ENCODE results near the gene STX18. TPM values are rescaled to one million over a fixed set of nuclear protein-coding genes. Genes with fewer than 3 reads are reported as not detected.

STX18 gene
- total RNA-seq, 2 donors from 2014 or later = 24.1 to 33.5 TPM

DNA sequence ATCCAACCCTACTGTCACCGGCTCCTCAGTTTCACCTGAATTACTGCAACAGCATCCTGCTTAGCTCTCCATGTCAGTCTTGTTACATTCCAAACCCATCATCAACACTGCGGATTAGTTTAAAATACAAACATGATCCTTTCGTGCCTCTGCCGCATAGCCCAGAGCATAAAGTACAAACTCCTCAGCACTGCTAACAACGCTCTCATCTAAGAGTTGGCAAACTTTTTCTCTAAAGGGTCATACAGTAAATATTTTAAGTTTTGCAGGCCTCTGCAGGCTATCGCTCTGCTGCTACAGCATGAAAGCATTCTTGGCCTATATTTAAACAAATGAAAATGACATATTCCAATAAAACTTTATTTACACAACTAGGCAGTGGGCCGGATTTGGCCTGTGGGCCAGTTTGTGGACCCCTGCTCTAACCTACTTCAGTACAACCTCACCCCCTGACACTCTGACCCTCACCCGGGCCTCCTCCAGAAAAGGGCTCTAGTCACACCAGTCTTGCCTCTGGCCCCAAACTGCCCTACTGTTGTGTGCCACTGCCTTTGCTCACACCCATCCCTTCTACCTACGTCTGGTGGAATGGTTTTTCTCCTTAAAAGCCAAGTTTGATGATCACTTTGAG lies 7.2 kb downstream of the STX18 start:
- 68% methylated on average over 9 of the region's 9 CpGs for WGBS
- no peaks in the 10 kb centered on the region for H3K36me3 ChIP-seq
- no peak for TF ChIP-seq POLR2AphosphoS5 (IDR thresholded peaks at IDR 0.05)
- TF ChIP-seq POLR2A (IDR thresholded peaks at IDR 0.05) = no peak
- TF ChIP-seq, protein P1, sequence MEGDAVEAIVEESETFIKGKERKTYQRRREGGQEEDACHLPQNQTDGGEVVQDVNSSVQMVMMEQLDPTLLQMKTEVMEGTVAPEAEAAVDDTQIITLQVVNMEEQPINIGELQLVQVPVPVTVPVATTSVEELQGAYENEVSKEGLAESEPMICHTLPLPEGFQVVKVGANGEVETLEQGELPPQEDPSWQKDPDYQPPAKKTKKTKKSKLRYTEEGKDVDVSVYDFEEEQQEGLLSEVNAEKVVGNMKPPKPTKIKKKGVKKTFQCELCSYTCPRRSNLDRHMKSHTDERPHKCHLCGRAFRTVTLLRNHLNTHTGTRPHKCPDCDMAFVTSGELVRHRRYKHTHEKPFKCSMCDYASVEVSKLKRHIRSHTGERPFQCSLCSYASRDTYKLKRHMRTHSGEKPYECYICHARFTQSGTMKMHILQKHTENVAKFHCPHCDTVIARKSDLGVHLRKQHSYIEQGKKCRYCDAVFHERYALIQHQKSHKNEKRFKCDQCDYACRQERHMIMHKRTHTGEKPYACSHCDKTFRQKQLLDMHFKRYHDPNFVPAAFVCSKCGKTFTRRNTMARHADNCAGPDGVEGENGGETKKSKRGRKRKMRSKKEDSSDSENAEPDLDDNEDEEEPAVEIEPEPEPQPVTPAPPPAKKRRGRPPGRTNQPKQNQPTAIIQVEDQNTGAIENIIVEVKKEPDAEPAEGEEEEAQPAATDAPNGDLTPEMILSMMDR (IDR thresholded peaks at IDR 0.05) = no peak
- no peaks in the 10 kb centered on the region for H3K9me3 ChIP-seq
- DNase-seq (ENCODE audit: low spot score) = no peak
- intact Hi-C loops (cut with DNase I) = no loop called here
- H3K4me3 ChIP-seq = no peak overlapping the region
- no peaks in the 10 kb centered on the region for H3K4me1 ChIP-seq (replicated peaks)
- H3K27ac ChIP-seq = no peak overlapping the region
- no peaks in the 10 kb centered on the region for H3K27me3 ChIP-seq (replicated peaks; ENCODE audit: insufficient read depth)

DNA sequence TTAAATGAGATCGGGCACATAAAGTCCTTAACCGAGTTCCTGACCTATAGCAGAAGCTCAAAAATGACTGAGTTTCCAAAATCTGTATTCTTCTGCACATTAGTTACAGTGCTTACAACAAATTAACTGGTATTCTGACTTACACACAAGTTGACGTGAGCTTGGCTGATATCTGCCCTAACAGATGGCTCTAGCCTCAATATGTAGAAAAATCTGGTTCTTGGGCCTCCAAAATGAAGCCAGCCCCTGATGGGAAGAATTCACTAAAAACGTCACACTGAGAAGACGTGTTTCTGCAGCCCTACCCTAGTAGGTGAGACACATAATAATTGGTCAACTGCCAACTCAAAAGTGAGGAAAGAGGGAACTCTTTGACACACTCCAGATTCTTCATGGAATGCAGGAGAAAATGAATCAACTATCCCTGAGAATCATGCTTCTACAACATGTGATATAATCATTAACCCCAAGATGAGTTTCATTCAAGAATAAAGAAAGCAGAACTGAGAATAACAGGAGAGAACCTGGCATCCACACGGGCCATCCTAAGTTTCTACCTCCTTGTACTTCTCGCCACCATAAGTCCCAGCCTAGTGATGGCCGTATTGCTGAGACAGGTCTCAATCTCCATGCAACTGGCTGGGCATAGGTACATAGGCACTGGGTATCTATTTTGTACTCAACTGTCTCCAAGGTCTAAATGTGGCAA lies 8.2 kb downstream of the STX18 start:
- H3K4me1 ChIP-seq (replicated peaks) = no peaks in the 10 kb centered on the region
- 96% methylated on average over 8 of the region's 8 CpGs for WGBS
- no peak overlapping the region for H3K27ac ChIP-seq

DNA sequence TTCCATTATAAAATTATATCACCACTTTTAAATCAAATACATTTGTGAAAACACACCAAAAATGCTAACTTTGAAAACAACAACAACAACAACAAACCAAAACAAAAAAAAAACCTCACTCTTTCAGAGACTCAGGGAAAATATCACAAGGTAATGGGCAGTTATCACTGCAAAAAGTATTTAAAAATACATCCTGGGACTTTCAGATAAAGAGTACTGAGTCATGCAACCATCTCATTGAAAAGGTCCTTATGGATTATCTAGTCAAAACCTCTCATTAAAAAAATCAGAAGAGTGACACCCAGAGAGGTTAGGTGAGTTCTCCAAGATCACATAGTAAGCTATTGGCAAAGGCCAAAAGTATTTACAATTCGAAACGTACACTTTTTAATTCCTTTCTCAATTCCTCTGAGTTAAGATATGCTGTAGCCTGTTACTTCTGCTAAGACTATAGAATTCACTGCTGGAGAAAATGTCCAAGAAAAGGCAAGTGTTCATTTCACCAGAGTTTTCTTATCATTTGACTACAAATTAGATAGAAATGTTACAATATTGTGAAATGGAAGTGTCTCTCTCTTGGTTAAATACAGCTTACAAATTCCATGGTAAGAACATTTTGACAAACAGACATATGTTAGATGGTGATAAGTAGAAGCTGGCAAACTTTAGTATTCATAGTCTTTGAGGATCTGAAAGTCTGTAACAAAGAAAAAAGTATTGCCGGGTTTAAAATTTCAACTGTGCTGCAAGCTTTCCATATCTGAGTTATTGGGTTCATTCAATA lies 9.3 kb downstream of the STX18 start:
- no peaks in the 10 kb centered on the region for H3K4me1 ChIP-seq (replicated peaks)
- intact Hi-C loops (cut with DNase I) = no loop called here
- H3K27me3 ChIP-seq (replicated peaks; ENCODE audit: insufficient read depth) = no peaks in the 10 kb centered on the region
- TF ChIP-seq, protein P1 (IDR thresholded peaks at IDR 0.05) = no peak
- TF ChIP-seq POLR2A (IDR thresholded peaks at IDR 0.05) (no peak), POLR2AphosphoS5 (IDR thresholded peaks at IDR 0.05) (no peak)
- DNase-seq (ENCODE audit: low spot score) = no peak
- H3K27ac ChIP-seq = no peak overlapping the region
- no peaks in the 10 kb centered on the region for H3K9me3 ChIP-seq
- no peaks in the 10 kb centered on the region for H3K36me3 ChIP-seq
- no peak overlapping the region for H3K4me3 ChIP-seq
- 92% methylated on average over 3 of the region's 3 CpGs for WGBS

More for the DNA sequence above, 8.2 kb downstream of the STX18 start:
- Histone ChIP-seq H3K27me3 (replicated peaks; ENCODE audit: insufficient read depth) (no peaks in the 10 kb centered on the region), H3K36me3 (no peaks in the 10 kb centered on the region), H3K9me3 (no peaks in the 10 kb centered on the region), H3K4me3 (no peak overlapping the region)
- no peak for TF ChIP-seq POLR2A (IDR thresholded peaks at IDR 0.05)
- TF ChIP-seq, protein P1 (IDR thresholded peaks at IDR 0.05) = no peak
- no peak for TF ChIP-seq POLR2AphosphoS5 (IDR thresholded peaks at IDR 0.05)
- no peak for DNase-seq (ENCODE audit: low spot score)
- intact Hi-C loops (cut with DNase I) = no loop called here

GRCh38 chr4:4529392-4529791 lies 12.5 kb downstream of the STX18 start:
- intact Hi-C loops (cut with DNase I) = no loop called here
- H3K36me3 ChIP-seq = no peaks in the 10 kb centered on the region
- WGBS = 88% methylated on average over 5 of the region's 5 CpGs
- no peak for TF ChIP-seq POLR2A (IDR thresholded peaks at IDR 0.05)
- TF ChIP-seq, protein P1 (IDR thresholded peaks at IDR 0.05) = no peak
- no peak for TF ChIP-seq POLR2AphosphoS5 (IDR thresholded peaks at IDR 0.05)
- no peak overlapping the region for H3K27ac ChIP-seq
- no peaks in the 10 kb centered on the region for H3K9me3 ChIP-seq
- H3K4me1 ChIP-seq (replicated peaks) = no peaks in the 10 kb centered on the region
- H3K27me3 ChIP-seq (replicated peaks; ENCODE audit: insufficient read depth) = no peaks in the 10 kb centered on the region
- DNase-seq (ENCODE audit: low spot score) = no peak
- H3K4me3 ChIP-seq = no peak overlapping the region

All from prostate gland (tissue), 2 donors.